Stimulated activated CD4-positive, alpha-beta T cell treated with anti-CD3 and anti-CD28 coated beads, TNF-alpha, amount 100 ng/mL, for 4 hours (primary cell): Measurements from ENCODE around the gene ZNF695.

Source experiments
- DNase-seq, 3 experiments: peaks; one replicate each; pipeline ENCODE4 v3.0.0-alpha.2; 2020; ENCODE audit warnings: low read depth in 3 of 3

Gene ZNF695

GRCh38 chr1:246959944-246960693, 47.7 kb downstream of the ZNF695 start:
- no peak for DNase-seq

- DNase-seq, result no peak
Measured at GRCh38 chr1:246954126-246954525, 53.7 kb downstream of the ZNF695 start.

- no peak for DNase-seq
Measured at GRCh38 chr1:246951413-246951812, 56.4 kb downstream of the ZNF695 start.

- DNase-seq, result no peak
Measured at GRCh38 chr1:246949956-246950355, 57.9 kb downstream of the ZNF695 start.

GRCh38 chr1:246947255-246947654, 60.6 kb downstream of the ZNF695 start:
- DNase-seq, result no peak

GRCh38 chr1:246946366-246946765, 61.5 kb downstream of the ZNF695 start:
- DNase-seq, result no peak
